HG03342 (cell line): ENCODE data around the gene PPP4R3A.
"Not testable (repeated sequence)": the region's sequence is repeated elsewhere in the genome, so short reads cannot be mapped to it uniquely, and the experiment has no call there.

ENCODE experiments used
- ATAC-seq: cut with Tn5 transposase; IDR thresholded peaks from one replicate; pipeline ENCODE4 v1.9.1; 2021; ENCODE audit warnings: mild to moderate bottlenecking, moderate library complexity; ENCODE audit not compliant: unreplicated experiment

PPP4R3A gene

GRCh38 chr14:91506226-91506625, 3.9 kb downstream of the PPP4R3A start:
- no peak for ATAC-seq

- no peak for ATAC-seq
Measured at GRCh38 chr14:91503000-91503504, 7.1 kb downstream of the PPP4R3A start.

GRCh38 chr14:91501951-91502930, 7.9 kb downstream of the PPP4R3A start:
- ATAC-seq: no peak

- ATAC-seq: no peak
Measured at GRCh38 chr14:91501348-91501747, 8.8 kb downstream of the PPP4R3A start.

- ATAC-seq: no peak
Measured at GRCh38 chr14:91496790-91497189, 13.3 kb downstream of the PPP4R3A start.

- not testable (repeated sequence) for ATAC-seq
Measured at GRCh38 chr14:91494392-91495065, 15.6 kb downstream of the PPP4R3A start.

GRCh38 chr14:91493169-91493568, 16.9 kb downstream of the PPP4R3A start:
- ATAC-seq: no peak

- ATAC-seq: no peak
Measured at GRCh38 chr14:91484744-91485143, 25.4 kb downstream of the PPP4R3A start.

- no peak for ATAC-seq
Measured at GRCh38 chr14:91484186-91484585, 25.9 kb downstream of the PPP4R3A start.

- no peak for ATAC-seq
Measured at GRCh38 chr14:91482263-91483013, 27.7 kb downstream of the PPP4R3A start.

- no peak for ATAC-seq
Measured at GRCh38 chr14:91477388-91477787, 32.7 kb downstream of the PPP4R3A start.

GRCh38 chr14:91473046-91473445, 37.1 kb downstream of the PPP4R3A start:
- ATAC-seq: no peak

- no peak for ATAC-seq
Measured at GRCh38 chr14:91470216-91470615, 39.9 kb downstream of the PPP4R3A start.

- no peak for ATAC-seq
Measured at GRCh38 chr14:91466192-91466591, 43.9 kb downstream of the PPP4R3A start.

- ATAC-seq: no peak
Measured at GRCh38 chr14:91464615-91465205, 45.4 kb downstream of the PPP4R3A start.

GRCh38 chr14:91458612-91459011, 51.5 kb downstream of the PPP4R3A start:
- ATAC-seq: no peak

- no peak for ATAC-seq
Measured at GRCh38 chr14:91456283-91456682, 53.8 kb downstream of the PPP4R3A start.

GRCh38 chr14:91454580-91454979, 55.5 kb downstream of the PPP4R3A start:
- no peak for ATAC-seq

- ATAC-seq: no peak
Measured at GRCh38 chr14:91454155-91454554, 56.0 kb downstream of the PPP4R3A start.

GRCh38 chr14:91453744-91454143, 56.4 kb downstream of the PPP4R3A start:
- no peak for ATAC-seq
